Bronchial epithelial cell (primary cell): Measurements from ENCODE around the gene TFB1M. TPM values are rescaled to one million over a fixed set of nuclear protein-coding genes. Genes with fewer than 3 reads are reported as not detected.

Experiments
- DNase-seq: peaks from one replicate; pipeline ENCODE4 v3.0.0-alpha.2; 2010; ENCODE audit warnings: low read depth
- FAIRE-seq: peaks from 2 replicates; lab custom pipeline; 2011; peaks lifted over from hg19 to GRCh38; lab: Jason Lieb, UNC
- H3K27me3 ChIP-seq: 2 replicates; pipeline ENCODE4 v1.5.1; 2011; ENCODE audit warnings: low read length; ENCODE audit not compliant: control insufficient read depth, insufficient read depth
- H3K36me3 ChIP-seq: 2 replicates; pipeline ENCODE4 v1.5.1; 2011; ENCODE audit warnings: low read length; ENCODE audit not compliant: control insufficient read depth, insufficient read depth
- H3K4me3 ChIP-seq: 2 replicates; pipeline ENCODE4 v1.5.1; 2011; ENCODE audit warnings: mild to moderate bottlenecking, low read depth, low read length, control low read depth
- CTCF ChIP-seq: IDR thresholded peaks from 2 replicates; pipeline ENCODE4 v1.5.1; 2011; ENCODE audit warnings: mild to moderate bottlenecking, moderate library complexity, low read length, control low read depth, inconsistent platforms; ENCODE audit not compliant: insufficient read depth, severe bottlenecking
- total RNA-seq: library from RNA; depleted of rRNA; stranded (reverse); fragments of >200 nt; gene quantifications from 2 replicates; pipeline ENCODE4 v1.2.1, GENCODE V29; 2014

Gene TFB1M
- total RNA-seq, 1 donor from 2014 or later: 11.6 TPM

DNA sequence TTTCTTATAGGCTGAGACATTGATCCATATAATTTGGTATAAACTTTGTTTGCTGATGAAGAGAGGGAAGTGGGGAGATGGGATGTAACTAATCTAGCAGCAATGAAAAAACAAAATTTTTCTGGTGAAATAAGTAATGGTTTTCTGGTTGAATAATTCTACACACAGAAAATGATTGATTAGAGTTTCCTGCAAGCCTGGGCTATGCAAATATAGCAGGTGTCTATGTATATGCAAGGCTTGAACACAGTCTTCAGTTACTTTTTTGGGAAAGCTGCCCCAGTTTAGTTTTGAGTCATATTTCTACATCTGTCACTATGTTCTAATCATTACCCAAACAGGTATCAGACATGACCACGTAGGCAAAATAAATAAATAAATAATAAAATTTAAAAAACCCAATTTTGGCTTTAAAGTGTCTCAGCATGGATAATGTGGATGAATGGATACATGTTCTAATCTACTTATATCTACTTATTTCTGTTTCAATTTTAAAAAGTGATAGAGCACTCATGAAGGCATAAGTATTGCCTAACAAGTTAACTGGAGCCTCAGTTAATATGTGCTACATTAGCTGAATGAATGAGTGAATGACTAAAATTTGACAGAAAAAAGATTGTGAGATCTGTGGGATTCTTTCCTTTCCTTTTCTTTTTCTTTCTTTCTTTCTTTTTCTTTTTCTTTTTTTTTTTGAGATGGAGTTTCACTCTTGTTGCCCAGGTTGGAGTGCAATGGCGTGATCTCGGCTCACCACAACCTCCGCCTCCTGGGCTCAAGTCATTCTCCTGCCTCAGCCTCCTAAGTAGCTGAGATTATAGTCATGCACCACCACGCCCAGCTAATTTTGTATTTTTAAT, 37.2 kb upstream of the TFB1M start:
- DNase-seq (no peak), FAIRE-seq (no peak)
- no peaks in the 10 kb centered on the region for H3K36me3 ChIP-seq
- no peak overlapping the region for H3K4me3 ChIP-seq
- no peaks in the 10 kb centered on the region for H3K27me3 ChIP-seq
- TF ChIP-seq CTCF: no peak

DNA sequence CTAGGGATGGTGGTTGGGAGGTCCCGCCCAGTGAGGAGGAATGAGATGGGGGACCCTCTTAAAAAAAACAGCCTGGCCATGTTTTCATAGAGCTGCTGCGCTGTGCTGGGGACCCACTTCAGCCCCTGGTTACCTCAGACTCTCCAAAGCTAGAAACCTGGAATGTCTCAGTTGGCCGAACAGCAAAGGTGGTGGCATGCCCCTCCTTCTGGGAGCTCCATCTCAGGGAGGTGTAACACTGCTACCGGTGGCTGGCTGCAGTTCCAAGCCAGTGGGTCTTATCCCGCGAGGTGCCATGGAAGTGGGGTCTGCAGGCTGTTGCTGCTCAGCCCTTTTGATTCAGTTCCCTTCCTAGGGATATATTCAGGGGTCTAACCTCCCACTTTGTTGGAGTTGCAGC, 35.7 kb upstream of the TFB1M start:
- H3K36me3 ChIP-seq: no peaks in the 10 kb centered on the region
- TF ChIP-seq CTCF: no peak

GRCh38 chr6:155349129-155349528, 34.8 kb upstream of the TFB1M start:
- no peak for TF ChIP-seq CTCF
- DNase-seq (no peak), FAIRE-seq (no peak)
- no peaks in the 10 kb centered on the region for H3K27me3 ChIP-seq
- no peak overlapping the region for H3K4me3 ChIP-seq
- H3K36me3 ChIP-seq: no peaks in the 10 kb centered on the region

More for the DNA sequence above, 35.7 kb upstream of the TFB1M start:
- DNase-seq (no peak), FAIRE-seq (no peak)
- Histone ChIP-seq H3K27me3 (no peaks in the 10 kb centered on the region), H3K4me3 (no peak overlapping the region)

DNA sequence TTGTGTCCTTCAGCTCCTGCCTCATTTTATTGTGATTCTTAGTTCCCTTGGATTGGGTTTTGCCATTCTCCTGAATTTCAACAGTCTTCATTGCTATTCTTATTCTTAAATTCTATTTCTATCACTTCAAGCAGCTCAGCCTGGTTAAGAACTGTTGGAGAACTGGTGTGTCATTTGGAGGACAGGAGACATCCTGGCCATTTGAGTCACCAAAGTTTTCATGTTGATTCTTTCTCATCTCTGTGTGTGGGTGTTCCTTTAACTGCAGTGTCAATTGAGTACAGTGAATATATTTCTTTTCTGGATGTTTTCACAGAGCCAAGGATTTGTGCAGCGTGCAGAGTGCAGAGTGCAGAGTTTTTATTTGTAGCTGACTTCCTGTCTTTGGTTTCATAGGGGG, 33.5 kb upstream of the TFB1M start:
- Histone ChIP-seq H3K27me3 (no peaks in the 10 kb centered on the region), H3K36me3 (no peaks in the 10 kb centered on the region), H3K4me3 (no peak overlapping the region)
- DNase-seq: no peak
- TF ChIP-seq CTCF: no peak
- FAIRE-seq: no peak

GRCh38 chr6:155346957-155347356, 32.7 kb upstream of the TFB1M start:
- TF ChIP-seq CTCF: no peak
- Histone ChIP-seq H3K27me3 (no peaks in the 10 kb centered on the region), H3K4me3 (no peak overlapping the region), H3K36me3 (no peaks in the 10 kb centered on the region)
- no peak for DNase-seq
- no peak for FAIRE-seq
